Smooth muscle cell (in vitro differentiated cells): ENCODE data around the gene MAOB. TPM values are rescaled to one million over a fixed set of nuclear protein-coding genes. Genes with fewer than 3 reads are reported as not detected.

Experiments
- DNase-seq: peaks from one replicate; lab custom pipeline; 2025; ENCODE audit not compliant: unreplicated experiment; lab: John Stamatoyannopoulos, UW
- H2AFZ ChIP-seq: fragments of 200-600 bp; sonication (generic); 2 replicates; pipeline ENCODE4 v1.6.0; 2016; ENCODE audit warnings: antibody characterized with exemption, low read depth, mild to moderate bottlenecking
- H3F3A ChIP-seq: fragments of 200-600 bp; sonication (generic); 2 replicates; pipeline ENCODE4 v1.6.0; 2017; ENCODE audit warnings: antibody characterized with exemption, low read depth
- H3K27ac ChIP-seq: fragments of 200-600 bp; sonication (generic); 2 replicates; pipeline ENCODE4 v1.5.1; 2016; ENCODE audit warnings: low read depth, mild to moderate bottlenecking
- H3K27me3 ChIP-seq: fragments of 200-600 bp; sonication (generic); 2 replicates; pipeline ENCODE4 v1.6.1; 2016; ENCODE audit warnings: low read depth, mild to moderate bottlenecking
- H3K36me3 ChIP-seq: fragments of 200-600 bp; sonication (generic); 2 replicates; pipeline ENCODE4 v1.5.1; 2016; ENCODE audit warnings: low read depth
- H3K4me1 ChIP-seq: fragments of 200-600 bp; sonication (generic); 2 replicates; pipeline ENCODE4 v1.5.1; 2016; ENCODE audit warnings: low read depth
- H3K4me2 ChIP-seq: fragments of 200-600 bp; sonication (generic); 2 replicates; pipeline ENCODE4 v1.6.0; 2016; ENCODE audit warnings: mild to moderate bottlenecking
- H3K4me3 ChIP-seq: fragments of 200-600 bp; sonication (generic); 2 replicates; pipeline ENCODE4 v1.5.1; 2016; ENCODE audit warnings: mild to moderate bottlenecking
- H3K79me2 ChIP-seq: fragments of 200-600 bp; sonication (generic); 2 replicates; pipeline ENCODE4 v1.6.0; 2016; ENCODE audit warnings: low read depth, mild to moderate bottlenecking
- H3K9ac ChIP-seq: fragments of 200-600 bp; sonication (generic); 2 replicates; pipeline ENCODE4 v1.6.0; 2016; ENCODE audit warnings: low read depth
- H3K9me3 ChIP-seq: fragments of 200-600 bp; sonication (generic); replicated peaks from 2 replicates; pipeline ENCODE4 v1.5.1; 2016; ENCODE audit warnings: low read depth
- H4K20me1 ChIP-seq: fragments of 200-600 bp; sonication (generic); 2 replicates; pipeline ENCODE4 v1.6.0; 2016; ENCODE audit warnings: low read depth
- WGBS: methylation state at CpG from one replicate; pipeline ENCODE4 v1.1.7; 2016; ENCODE audit warnings: low lambda C conversion rate; 5-methylcytosine and 5-hydroxymethylcytosine counted together
- polyA plus RNA-seq: library from polyadenylated mRNA; unstranded; fragments of >200 nt; fragmentation: Nextera tagmentation; extraction: Ambion mirVana; gene quantifications from 2 replicates; pipeline ENCODE4 v1.2.1, GENCODE V29; 2016
- total RNA-seq: library from RNA; depleted of rRNA; stranded (reverse); fragments of >200 nt; gene quantifications from 2 replicates; pipeline ENCODE4 v1.2.3, GENCODE V29; 2014
- TF ChIP-seq, protein P1 (sequence below): fragments of 200-600 bp; sonication (generic); IDR thresholded peaks from 2 replicates; pipeline ENCODE4 v1.5.1; 2017; ENCODE audit warnings: borderline replicate concordance, mild to moderate bottlenecking, antibody characterized with exemption; ENCODE audit not compliant: insufficient read depth, poor library complexity, severe bottlenecking

MAOB gene
- total and polyA plus RNA-seq, 2 experiments from 2014 or later, result 0.93 TPM; not detected in 1

DNA sequence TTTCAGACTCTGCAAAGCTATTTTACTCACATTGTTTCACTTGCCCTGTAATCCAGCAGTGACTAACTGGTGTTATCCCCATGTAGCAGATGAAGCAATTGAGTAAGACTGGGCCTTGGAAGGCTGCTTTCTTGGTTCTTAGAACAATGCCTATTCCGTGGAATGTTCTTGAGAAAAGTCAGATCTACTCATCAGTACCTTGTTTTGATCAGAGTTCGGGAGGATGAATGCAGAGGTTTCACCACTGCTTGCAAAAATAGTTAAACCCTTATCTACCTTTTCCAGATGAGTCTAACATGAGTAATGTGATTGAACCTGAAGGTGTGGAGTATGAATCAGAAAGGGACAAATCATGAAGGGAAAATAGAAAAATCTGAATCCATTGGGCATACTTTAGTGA is 1.8 kb downstream of the MAOB start:
- Histone ChIP-seq H3F3A (no peaks in the 10 kb centered on the region), H3K27me3 (peaks cover 4% of the 10 kb centered on the region), H3K4me1 (no peaks in the 10 kb centered on the region), H3K79me2 (no peaks in the 10 kb centered on the region), H3K36me3 (no peaks in the 10 kb centered on the region), H3K27ac (no peak overlapping the region), H3K4me3 (no peak overlapping the region), H2AFZ (no peak overlapping the region), H4K20me1 (no peaks in the 10 kb centered on the region), H3K9ac (no peak overlapping the region), H3K9me3 (no peaks in the 10 kb centered on the region), H3K4me2 (no peak overlapping the region)
- WGBS, result 52% methylated on average over 2 of the region's 2 CpGs
- no peak for DNase-seq
- TF ChIP-seq, protein P1, sequence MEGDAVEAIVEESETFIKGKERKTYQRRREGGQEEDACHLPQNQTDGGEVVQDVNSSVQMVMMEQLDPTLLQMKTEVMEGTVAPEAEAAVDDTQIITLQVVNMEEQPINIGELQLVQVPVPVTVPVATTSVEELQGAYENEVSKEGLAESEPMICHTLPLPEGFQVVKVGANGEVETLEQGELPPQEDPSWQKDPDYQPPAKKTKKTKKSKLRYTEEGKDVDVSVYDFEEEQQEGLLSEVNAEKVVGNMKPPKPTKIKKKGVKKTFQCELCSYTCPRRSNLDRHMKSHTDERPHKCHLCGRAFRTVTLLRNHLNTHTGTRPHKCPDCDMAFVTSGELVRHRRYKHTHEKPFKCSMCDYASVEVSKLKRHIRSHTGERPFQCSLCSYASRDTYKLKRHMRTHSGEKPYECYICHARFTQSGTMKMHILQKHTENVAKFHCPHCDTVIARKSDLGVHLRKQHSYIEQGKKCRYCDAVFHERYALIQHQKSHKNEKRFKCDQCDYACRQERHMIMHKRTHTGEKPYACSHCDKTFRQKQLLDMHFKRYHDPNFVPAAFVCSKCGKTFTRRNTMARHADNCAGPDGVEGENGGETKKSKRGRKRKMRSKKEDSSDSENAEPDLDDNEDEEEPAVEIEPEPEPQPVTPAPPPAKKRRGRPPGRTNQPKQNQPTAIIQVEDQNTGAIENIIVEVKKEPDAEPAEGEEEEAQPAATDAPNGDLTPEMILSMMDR, result no peak

DNA sequence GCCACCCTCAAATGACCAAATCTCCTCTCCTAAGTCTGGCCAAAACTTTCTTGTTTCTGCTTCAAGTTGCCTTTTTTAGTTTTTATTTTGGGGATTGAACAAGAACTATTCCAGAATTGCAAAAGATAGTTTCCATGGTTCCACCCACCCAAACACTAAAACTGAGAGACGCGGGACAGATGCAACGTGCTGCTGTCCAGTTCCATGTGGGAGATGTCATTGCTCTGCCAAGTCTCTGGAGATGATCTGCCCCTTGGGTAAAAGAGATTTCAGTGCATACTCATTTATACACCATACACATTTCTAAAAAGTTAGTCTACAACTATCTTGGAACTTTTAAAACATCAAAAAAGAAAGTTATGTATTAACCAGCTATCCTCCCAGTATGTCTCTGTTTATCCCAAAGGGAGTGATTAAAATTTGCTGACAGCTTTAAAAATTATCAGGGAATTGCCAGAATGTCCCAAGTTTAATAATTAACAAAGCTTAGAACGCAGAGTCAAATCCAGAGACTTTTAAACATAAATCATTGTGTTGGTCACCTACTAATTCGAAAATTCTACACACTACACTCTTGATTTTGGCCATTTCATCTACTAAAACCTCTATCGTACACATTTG is 3.2 kb downstream of the MAOB start:
- TF ChIP-seq, protein P1, result no peak
- H3K27me3 ChIP-seq, result peaks cover 4% of the 10 kb centered on the region
- H3K4me2 ChIP-seq, result no peak overlapping the region
- H3K36me3 ChIP-seq, result no peaks in the 10 kb centered on the region
- no peak overlapping the region for H3K9ac ChIP-seq
- H4K20me1 ChIP-seq, result no peaks in the 10 kb centered on the region
- H3K9me3 ChIP-seq, result no peaks in the 10 kb centered on the region
- DNase-seq, result no peak
- no peaks in the 10 kb centered on the region for H3K4me1 ChIP-seq
- no peak overlapping the region for H3K4me3 ChIP-seq
- H3F3A ChIP-seq, result no peaks in the 10 kb centered on the region
- WGBS, result 53% methylated on average over 6 of the region's 6 CpGs
- H2AFZ ChIP-seq, result no peak overlapping the region
- no peak overlapping the region for H3K27ac ChIP-seq
- H3K79me2 ChIP-seq, result no peaks in the 10 kb centered on the region

DNA sequence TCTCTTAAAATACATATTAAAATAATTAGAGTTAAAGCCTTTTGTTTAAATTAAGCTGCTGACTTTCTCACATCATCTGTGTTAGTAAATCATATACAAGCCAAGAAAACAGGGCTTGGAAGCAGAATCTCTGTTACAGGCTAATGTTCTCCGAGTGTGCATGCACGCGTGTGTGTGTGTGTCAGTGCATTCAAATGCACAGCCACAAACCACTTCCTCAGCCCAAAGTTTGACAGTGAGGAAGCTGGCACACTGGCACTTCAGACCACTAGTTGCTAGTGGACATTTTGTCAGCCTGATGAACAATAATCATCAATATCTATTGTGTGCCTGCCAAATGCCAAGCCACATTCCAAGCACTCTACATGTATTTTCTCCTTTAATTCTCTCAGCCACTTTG is 5.6 kb downstream of the MAOB start:
- H3K27me3 ChIP-seq, result no peaks in the 10 kb centered on the region
- no peak overlapping the region for H3K4me3 ChIP-seq
- H3K4me1 ChIP-seq, result no peaks in the 10 kb centered on the region
- no peak overlapping the region for H3K27ac ChIP-seq
- H3K36me3 ChIP-seq, result no peaks in the 10 kb centered on the region
- H3F3A ChIP-seq, result no peaks in the 10 kb centered on the region
- H3K79me2 ChIP-seq, result no peaks in the 10 kb centered on the region
- no peak for DNase-seq
- no peak overlapping the region for H3K4me2 ChIP-seq
- no peak overlapping the region for H2AFZ ChIP-seq
- 94% methylated on average over 3 of the region's 3 CpGs for WGBS
- H4K20me1 ChIP-seq, result no peaks in the 10 kb centered on the region
- H3K9me3 ChIP-seq, result no peaks in the 10 kb centered on the region
- TF ChIP-seq, protein P1, result no peak
- H3K9ac ChIP-seq, result no peak overlapping the region

DNA sequence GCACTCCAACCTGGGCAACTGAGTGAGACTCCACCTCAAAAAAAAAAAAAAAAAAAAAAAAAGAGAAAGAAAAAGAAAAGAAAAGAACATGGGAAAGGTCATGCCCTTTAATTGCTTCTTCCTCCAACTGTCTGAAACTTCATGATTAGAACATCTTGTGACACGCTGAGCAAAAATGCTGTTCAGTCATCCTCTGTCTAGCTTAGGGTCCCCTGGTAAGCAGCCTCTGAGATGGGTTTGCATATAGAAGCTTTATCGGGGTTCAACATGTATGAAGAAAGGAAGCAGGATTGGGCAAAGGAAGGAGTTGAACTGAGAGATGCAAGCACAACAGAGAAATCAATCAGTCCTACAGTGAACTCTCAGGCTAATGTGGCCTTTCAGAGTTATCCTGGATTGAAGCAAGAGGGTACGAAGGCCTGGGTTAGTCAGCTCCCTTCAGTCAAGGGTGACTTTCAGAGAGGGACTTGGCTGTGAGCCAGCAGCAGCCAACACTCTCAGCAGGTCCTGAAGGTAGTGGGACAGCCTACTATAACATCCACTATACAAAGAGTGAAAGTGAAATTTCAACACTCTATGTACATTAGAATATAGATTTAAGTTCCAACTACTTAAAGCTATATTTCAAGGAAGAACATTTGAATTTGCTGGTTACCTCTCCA is 11.4 kb downstream of the MAOB start:
- H3K27ac ChIP-seq, result no peak overlapping the region
- no peak overlapping the region for H3K4me2 ChIP-seq
- no peaks in the 10 kb centered on the region for H3K9me3 ChIP-seq
- H4K20me1 ChIP-seq, result no peaks in the 10 kb centered on the region
- no peaks in the 10 kb centered on the region for H3K27me3 ChIP-seq
- no peak overlapping the region for H3K4me3 ChIP-seq
- H2AFZ ChIP-seq, result no peak overlapping the region
- no peak overlapping the region for H3K9ac ChIP-seq
- no peak for DNase-seq
- WGBS, result 86% methylated on average over 3 of the region's 3 CpGs
- TF ChIP-seq, protein P1, result no peak
- no peaks in the 10 kb centered on the region for H3K79me2 ChIP-seq
- H3K36me3 ChIP-seq, result no peaks in the 10 kb centered on the region
- H3K4me1 ChIP-seq, result no peaks in the 10 kb centered on the region
- no peaks in the 10 kb centered on the region for H3F3A ChIP-seq
